DOHH2 (cell line): ENCODE results near the gene C14orf132.

ENCODE experiments used
- H3F3A ChIP-seq: fragments of 200-600 bp; sonication (generic), shearing (Covaris generic); 2 replicates; pipeline ENCODE4 v1.6.0; 2016; ENCODE audit warnings: antibody characterized with exemption, mild to moderate bottlenecking; ENCODE audit not compliant: control insufficient read depth, insufficient read depth
- H3K27ac ChIP-seq: fragments of 200-600 bp; sonication (generic); 2 replicates; pipeline ENCODE4 v1.5.1; 2014; ENCODE audit warnings: low read depth, mild to moderate bottlenecking, low read length, moderate library complexity
- H3K27me3 ChIP-seq: fragments of 200-600 bp; sonication (generic); 2 replicates; pipeline ENCODE4 v1.6.1; 2014; ENCODE audit warnings: mild to moderate bottlenecking, low read length, mixed read lengths; ENCODE audit not compliant: control insufficient read depth
- H3K36me3 ChIP-seq: fragments of 200-600 bp; sonication (generic); 2 replicates; pipeline ENCODE4 v1.6.1; 2014; ENCODE audit warnings: mild to moderate bottlenecking, low read length, moderate library complexity, mixed read lengths; ENCODE audit not compliant: control insufficient read depth
- H3K4me1 ChIP-seq: fragments of 200-600 bp; sonication (generic); 2 replicates; pipeline ENCODE4 v1.6.1; 2014; ENCODE audit warnings: mild to moderate bottlenecking, low read length, mixed read lengths; ENCODE audit not compliant: control insufficient read depth
- H3K4me2 ChIP-seq: fragments of 200-600 bp; sonication (generic); 2 replicates; pipeline ENCODE4 v1.6.0; 2014; ENCODE audit warnings: mild to moderate bottlenecking, low read length, moderate library complexity
- H3K4me3 ChIP-seq: fragments of 200-600 bp; sonication (generic); 2 replicates; pipeline ENCODE4 v1.5.1; 2014; ENCODE audit warnings: mild to moderate bottlenecking, low read length, mixed read lengths
- H3K79me2 ChIP-seq: fragments of 200-600 bp; sonication (generic); 2 replicates; pipeline ENCODE4 v1.6.1; 2014; ENCODE audit warnings: mild to moderate bottlenecking, low read length, mixed read lengths; ENCODE audit not compliant: control insufficient read depth
- H3K9me2 ChIP-seq: fragments of 200-600 bp; sonication (generic); replicated peaks from 2 replicates; pipeline ENCODE4 v1.6.1; 2014; ENCODE audit warnings: mild to moderate bottlenecking, low read length, mixed read lengths; ENCODE audit not compliant: control insufficient read depth
- H3K9me3 ChIP-seq: fragments of 200-600 bp; sonication (generic); 2 replicates; pipeline ENCODE4 v1.6.1; 2014; ENCODE audit warnings: antibody characterized with exemption, low read length, mixed read lengths; ENCODE audit not compliant: control insufficient read depth, insufficient read depth
- H4K20me1 ChIP-seq: fragments of 200-600 bp; sonication (generic); 2 replicates; pipeline ENCODE4 v1.6.0; 2014; ENCODE audit warnings: low read depth, mild to moderate bottlenecking, antibody characterized with exemption, low read length, moderate library complexity; ENCODE audit not compliant: control insufficient read depth, insufficient read depth
- EZH2phosphoT487 ChIP-seq: fragments of 200-600 bp; sonication (generic); IDR thresholded peaks from 2 replicates; pipeline ENCODE4 v1.6.1; 2017; ENCODE audit warnings: borderline replicate concordance, mild to moderate bottlenecking, antibody characterized with exemption, low read length, moderate library complexity, mixed read lengths
- TF ChIP-seq, protein P1 (sequence below): fragments of 200-600 bp; sonication (generic); IDR thresholded peaks from one replicate; pipeline ENCODE4 v1.5.1; 2014; ENCODE audit warnings: antibody characterized with exemption, mild to moderate bottlenecking, low read depth, low read length; ENCODE audit not compliant: poor library complexity, severe bottlenecking

The C14orf132 gene

GRCh38 chr14:96062506-96062905, 23.3 kb downstream of the C14orf132 start:
- Histone ChIP-seq H3K9me2 (no peaks in the 10 kb centered on the region), H4K20me1 (no peaks in the 10 kb centered on the region), H3K27me3 (peaks cover 19% of the 10 kb centered on the region), H3K4me3 (no peak overlapping the region), H3K27ac (no peak overlapping the region), H3F3A (no peaks in the 10 kb centered on the region), H3K36me3 (no peaks in the 10 kb centered on the region), H3K9me3 (no peaks in the 10 kb centered on the region), H3K4me1 (no peaks in the 10 kb centered on the region), H3K79me2 (no peaks in the 10 kb centered on the region), H3K4me2 (no peak overlapping the region)
- TF ChIP-seq, protein P1, sequence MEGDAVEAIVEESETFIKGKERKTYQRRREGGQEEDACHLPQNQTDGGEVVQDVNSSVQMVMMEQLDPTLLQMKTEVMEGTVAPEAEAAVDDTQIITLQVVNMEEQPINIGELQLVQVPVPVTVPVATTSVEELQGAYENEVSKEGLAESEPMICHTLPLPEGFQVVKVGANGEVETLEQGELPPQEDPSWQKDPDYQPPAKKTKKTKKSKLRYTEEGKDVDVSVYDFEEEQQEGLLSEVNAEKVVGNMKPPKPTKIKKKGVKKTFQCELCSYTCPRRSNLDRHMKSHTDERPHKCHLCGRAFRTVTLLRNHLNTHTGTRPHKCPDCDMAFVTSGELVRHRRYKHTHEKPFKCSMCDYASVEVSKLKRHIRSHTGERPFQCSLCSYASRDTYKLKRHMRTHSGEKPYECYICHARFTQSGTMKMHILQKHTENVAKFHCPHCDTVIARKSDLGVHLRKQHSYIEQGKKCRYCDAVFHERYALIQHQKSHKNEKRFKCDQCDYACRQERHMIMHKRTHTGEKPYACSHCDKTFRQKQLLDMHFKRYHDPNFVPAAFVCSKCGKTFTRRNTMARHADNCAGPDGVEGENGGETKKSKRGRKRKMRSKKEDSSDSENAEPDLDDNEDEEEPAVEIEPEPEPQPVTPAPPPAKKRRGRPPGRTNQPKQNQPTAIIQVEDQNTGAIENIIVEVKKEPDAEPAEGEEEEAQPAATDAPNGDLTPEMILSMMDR = no peak
- TF ChIP-seq EZH2phosphoT487 = no peak

DNA sequence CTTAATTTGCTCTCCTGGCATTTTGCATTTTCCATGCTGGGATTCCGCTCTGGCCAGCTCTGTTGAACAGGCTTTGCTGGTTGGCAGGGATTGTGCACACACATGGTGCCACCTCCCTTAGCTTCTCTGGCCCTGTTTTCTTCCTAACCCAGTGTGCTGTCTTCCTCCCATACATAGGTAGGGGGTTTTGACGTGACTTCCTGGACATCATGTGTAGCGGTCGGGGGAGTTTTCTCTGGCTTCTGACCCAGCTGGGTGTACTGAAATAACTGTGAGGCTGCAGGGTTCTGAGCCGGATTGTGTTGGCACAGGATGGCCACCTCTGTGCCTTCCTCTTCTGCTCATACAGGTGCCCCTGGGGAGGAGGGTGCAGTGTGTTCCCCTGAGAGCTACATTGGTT, 25.7 kb downstream of the C14orf132 start:
- no peaks in the 10 kb centered on the region for H4K20me1 ChIP-seq
- H3K27me3 ChIP-seq = peaks cover 19% of the 10 kb centered on the region
- no peak for TF ChIP-seq EZH2phosphoT487
- TF ChIP-seq, protein P1 = no peak
- H3K27ac ChIP-seq = no peak overlapping the region
- H3K79me2 ChIP-seq = no peaks in the 10 kb centered on the region
- H3K4me2 ChIP-seq = no peak overlapping the region
- no peaks in the 10 kb centered on the region for H3K36me3 ChIP-seq
- H3K4me3 ChIP-seq = no peak overlapping the region
- no peaks in the 10 kb centered on the region for H3K9me2 ChIP-seq
- no peaks in the 10 kb centered on the region for H3K4me1 ChIP-seq
- H3F3A ChIP-seq = no peaks in the 10 kb centered on the region
- no peaks in the 10 kb centered on the region for H3K9me3 ChIP-seq

- Histone ChIP-seq H3K4me2 (no peak overlapping the region), H3F3A (no peaks in the 10 kb centered on the region), H3K4me1 (no peaks in the 10 kb centered on the region), H3K27ac (no peak overlapping the region), H3K4me3 (no peak overlapping the region), H3K79me2 (no peaks in the 10 kb centered on the region), H3K36me3 (no peaks in the 10 kb centered on the region), H3K27me3 (peaks cover 19% of the 10 kb centered on the region), H3K9me2 (no peaks in the 10 kb centered on the region), H4K20me1 (no peaks in the 10 kb centered on the region), H3K9me3 (no peaks in the 10 kb centered on the region)
- TF ChIP-seq, protein P1 = no peak
- TF ChIP-seq EZH2phosphoT487 = no peak
Observed at GRCh38 chr14:96065661-96066459, 26.7 kb downstream of the C14orf132 start.
